Measurements from ENCODE around the gene PAQR5.
"Not testable (repeated sequence)": the region's sequence is repeated elsewhere in the genome, so short reads cannot be mapped to it uniquely, and the experiment has no call there.

Gene PAQR5

DNA sequence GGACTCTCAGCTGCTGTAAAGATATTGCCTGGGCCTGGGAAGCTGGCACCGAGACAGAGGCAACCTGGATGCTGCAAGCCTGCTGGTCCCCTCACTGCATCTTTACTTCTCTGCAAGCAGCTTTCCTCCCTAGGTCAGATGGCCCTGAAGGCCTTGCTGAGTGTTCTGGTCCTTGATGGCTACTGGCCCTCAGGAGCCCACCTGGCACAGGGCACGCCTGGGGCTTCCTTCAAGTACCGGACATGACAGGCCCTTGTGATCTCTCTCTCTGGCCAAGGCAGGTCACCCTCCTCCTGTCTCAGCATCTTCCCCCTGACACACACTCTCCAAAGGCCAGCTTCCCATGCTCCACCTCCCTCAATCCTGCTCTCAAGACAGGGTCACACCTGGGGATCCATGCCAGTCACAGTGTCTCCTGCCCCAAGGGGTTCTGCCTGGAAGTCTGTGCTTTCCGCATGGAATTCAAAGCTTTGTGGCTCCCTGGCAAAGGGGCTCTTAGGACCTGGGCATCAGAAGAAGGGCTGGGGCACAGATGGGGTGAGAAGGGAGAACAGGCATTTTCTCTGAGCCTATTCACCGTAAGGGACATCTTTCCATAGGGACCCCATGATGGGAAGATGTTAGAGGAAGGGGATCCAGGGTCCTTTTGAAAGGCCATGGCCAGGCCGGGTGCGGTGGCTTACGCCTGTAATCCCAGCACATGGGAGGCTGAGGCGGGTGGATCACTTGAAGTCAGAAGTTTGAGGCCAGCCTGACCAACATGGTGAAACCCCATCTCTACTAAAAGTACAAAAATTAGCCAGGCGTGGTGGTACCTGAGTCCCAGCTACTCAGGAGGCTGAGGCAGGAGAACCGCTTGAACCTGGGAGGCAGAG, 4.7 kb upstream of the PAQR5 start:
- DNase-seq (ENCODE audit: low spot score), result no peak

DNA sequence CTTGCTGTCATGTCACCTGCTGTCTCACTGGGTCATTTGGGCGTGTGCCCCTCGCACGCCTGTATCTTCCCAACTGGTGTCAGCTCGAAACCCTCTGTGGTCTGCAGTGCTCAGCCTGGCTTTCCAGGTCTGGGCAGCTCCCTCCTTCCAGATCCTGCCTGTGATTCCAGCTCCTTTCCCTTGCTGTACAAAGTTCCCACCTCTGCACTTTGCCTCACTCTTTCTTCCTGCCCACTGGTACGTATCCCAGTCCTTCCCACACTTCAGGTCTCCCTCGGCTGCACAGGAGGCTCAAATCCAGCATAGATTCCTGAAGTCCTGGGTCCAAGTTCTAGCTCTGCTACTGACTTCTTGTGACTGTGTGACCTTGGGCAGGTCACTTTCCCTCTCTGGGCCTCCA, 2.1 kb upstream of the PAQR5 start:
- no peak for DNase-seq (ENCODE audit: low spot score)

DNA sequence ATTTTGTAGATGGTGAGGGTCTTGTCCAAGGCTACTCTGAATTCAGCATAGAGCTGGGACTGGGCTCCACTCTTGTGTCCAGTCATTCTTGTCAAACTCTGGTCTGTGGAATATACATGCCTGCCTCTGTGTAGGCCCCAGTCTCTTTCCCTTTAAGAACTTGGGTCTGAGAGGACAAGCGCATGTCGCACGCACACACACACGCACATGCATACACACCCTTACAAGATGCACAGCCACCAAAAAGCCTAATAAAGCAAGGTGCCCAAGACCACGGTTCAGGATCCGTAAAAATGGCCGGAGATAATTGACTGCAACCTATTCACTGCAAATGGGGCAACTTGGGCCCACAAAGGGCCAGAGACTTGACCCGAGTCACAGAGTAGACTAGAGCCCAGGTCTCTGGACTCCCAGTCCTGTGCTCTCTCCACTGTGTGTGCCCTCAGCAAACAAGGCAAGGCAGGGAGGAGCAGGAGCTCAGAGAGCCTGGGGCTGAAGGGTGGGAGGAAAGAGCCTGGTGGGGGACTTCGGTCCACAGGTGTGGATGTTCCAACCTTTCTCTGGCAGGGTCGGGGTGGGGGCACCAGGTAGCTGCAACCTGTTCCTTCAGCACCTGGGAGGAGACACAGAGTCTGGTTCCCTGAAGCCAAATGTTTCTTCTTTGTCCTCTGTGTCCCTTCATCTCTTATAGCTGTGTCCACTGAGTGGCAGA, 914 bp upstream of the PAQR5 start:
- no peak for DNase-seq (ENCODE audit: low spot score)

DNA sequence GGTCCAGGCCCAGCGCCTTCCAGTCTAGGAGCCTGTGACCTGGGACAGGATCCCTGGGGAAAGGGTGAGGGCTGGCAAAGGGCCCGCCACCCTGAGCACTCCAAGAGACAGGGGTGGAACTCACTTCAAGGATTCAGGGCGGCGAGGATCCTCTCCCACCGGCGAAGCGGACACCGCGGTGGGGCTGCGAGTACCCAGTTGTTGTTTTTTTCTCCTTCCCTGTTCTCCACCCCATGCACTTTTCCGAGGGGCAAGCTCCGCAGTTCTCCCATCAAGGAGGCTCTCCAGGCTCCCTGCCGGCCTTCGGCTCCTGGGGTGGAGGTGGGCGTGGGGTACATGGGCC, 387 bp upstream of the PAQR5 start:
- DNase-seq (ENCODE audit: low spot score), result no peak

DNA sequence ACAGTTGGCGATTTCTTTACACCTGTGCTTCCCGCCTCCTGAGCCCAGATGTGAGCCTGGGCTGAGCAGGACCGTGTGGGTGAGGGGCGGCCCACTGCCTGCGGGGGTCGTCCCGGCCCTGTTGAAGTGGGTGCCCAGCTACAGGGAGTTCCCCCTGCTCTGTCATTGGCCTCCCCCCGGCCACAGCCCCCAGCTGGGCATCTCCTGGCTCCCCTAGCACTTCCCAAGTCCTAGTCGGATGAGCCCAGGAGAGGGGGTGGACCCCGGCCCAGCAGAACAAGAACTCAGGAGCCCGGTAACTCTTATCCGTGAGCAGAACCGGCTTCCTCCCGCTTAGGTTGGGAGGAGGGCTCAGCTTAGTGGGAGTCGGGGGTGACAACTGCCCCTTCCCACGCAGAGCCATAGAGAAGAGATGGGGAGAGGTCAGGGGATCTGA, 757 bp downstream of the PAQR5 start:
- no peak for DNase-seq (ENCODE audit: low spot score)

DNA sequence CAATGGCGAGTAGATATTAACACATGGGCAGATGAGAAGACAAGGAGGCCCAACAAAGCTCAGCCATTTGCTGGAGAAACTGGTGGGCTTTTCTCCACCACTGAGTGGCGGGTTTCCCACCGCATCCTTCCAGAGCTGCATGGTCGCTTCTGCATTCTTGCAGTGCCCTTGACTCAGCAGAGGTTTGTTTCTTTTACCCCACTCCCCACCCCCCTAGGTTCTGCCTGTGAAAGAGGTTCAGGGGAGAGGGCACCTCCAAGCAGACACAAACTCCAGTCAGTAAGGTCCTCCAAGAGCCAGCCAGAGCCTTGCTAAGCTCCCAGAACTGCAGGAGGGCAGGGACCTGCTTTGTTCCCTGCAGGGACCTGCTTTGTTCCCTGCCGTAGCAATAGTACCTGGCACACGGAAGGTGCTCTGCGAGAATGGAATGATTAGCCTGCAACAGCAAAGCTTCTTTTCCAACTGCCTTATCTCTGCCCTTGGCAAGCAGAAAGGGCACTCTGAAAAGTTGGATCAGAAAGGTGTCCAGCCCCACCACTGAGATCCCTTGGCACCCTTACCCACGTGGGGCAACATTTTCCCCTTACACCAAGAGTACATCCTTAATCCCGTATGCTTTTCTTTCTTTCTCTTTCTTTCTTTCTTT, 1.4 kb downstream of the PAQR5 start:
- DNase-seq (ENCODE audit: low spot score), result no peak

DNA sequence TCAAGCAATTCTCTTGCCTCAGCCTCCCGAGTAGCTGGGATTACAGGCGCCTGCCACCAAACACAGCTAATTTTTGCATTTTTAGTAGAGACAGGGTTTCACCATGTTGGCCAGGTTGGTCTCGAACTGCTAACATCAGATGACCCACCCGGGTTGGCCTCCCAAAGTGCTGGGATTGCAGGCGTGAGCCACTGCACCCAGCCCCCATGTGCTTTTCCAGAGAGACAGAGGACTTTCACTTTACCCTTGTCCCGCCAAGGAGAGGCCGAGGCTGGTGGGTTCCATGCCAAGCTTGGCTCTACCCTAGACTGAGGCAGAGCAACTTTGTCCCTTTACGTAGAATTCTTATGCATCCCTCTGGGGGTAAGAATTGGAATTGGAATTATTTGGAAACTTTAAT, 2.4 kb downstream of the PAQR5 start:
- DNase-seq (ENCODE audit: low spot score), result not testable (repeated sequence)

DNA sequence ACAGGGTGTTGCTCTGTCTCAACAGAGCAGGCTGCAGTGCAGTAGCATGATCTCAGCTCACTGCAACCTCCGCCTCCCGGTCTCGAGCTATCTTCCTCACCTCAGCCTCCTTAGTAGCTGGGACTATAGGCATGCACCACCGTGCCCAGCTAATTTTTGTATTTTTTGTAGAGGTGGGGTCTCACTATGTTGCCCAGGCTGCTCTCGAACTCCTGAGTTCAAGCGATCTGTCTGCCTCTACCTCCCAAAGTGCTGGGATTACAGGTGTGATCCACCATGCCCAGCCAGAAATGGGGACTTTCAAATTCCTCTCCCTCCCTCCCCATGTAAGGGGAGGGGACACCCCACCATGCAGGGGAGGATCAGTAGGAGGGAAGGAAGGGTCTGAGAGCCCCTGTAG, 3.4 kb downstream of the PAQR5 start:
- DNase-seq (ENCODE audit: low spot score), result not testable (repeated sequence)

DNA sequence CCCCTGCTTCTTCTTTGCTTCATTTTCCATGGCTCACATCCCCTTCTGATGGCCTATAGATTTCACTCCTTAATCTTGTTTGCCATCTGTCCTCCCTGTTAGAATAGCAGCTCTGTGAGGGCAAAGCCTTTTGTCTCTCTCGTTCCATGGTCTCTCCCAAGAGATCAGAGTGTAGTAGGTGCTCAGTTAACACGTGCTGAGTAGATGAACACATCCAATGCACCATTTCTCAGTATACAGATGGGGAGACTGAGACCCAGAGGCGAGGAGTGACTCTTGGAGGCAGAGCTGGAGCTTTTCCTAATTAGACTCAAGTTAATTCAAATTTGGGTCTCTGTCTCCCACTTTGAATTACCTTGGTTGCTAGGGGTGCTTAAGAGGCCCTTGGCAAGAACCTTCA, 4.2 kb downstream of the PAQR5 start:
- no peak for DNase-seq (ENCODE audit: low spot score)

DNA sequence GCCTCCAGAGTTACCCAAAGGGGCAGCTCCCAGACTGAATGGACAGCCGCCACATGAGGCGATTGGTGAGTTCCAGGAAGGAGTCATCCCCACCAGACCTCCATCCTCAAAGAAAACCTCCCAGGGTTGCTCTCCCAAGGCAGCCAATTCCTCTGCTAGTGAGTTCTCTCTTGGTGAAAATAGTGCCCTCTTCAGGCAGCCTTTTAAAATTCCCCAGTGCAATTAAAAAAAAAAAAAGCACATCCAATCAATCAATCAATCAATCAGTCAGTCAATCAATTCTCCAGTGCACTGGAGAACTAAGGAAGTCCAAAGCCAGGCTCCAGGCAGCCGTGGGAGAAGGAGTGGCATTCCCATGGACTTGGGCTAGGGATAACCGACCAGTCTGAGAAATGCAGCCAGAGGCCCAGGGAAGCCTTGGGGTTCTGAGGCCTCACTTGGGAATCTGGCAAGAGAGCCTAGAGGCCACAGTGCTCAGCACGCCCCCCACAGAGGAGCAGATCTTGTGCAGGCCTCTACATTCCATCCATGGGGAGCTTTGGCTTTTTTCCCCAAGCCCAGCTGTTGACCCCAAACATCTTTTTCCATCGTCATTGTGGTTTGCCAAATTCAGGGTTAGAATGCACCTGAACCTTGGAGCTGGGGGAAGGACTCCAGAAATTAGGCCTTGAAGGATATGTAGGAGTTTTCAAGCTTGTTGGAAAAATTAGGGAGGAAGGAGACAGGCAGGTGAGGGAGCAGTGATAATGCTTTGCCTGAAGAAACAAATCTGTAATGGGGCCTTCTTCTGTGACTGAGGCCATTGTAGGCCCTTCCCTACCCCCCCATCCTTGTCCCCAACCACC, 4.8 kb downstream of the PAQR5 start:
- DNase-seq (ENCODE audit: low spot score), result no peak

DNA sequence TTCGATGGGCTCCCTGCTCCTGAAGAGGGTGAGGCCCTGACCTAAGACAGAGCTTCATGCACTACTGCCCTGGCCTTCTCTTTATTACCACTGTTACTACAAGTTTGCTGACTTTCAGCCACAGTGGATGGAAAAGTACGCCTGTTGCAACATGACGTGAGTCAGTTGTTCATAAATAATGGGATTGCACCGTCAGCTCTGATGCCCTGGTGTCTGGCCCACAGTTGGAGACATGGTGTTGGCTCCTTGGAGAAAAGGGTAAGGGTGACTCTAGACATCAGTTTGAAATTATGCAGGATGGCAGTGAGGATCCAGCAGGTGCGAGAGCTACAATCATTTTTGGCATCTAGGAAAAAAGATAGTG, 5.5 kb downstream of the PAQR5 start:
- DNase-seq (ENCODE audit: low spot score), result no peak

DNA sequence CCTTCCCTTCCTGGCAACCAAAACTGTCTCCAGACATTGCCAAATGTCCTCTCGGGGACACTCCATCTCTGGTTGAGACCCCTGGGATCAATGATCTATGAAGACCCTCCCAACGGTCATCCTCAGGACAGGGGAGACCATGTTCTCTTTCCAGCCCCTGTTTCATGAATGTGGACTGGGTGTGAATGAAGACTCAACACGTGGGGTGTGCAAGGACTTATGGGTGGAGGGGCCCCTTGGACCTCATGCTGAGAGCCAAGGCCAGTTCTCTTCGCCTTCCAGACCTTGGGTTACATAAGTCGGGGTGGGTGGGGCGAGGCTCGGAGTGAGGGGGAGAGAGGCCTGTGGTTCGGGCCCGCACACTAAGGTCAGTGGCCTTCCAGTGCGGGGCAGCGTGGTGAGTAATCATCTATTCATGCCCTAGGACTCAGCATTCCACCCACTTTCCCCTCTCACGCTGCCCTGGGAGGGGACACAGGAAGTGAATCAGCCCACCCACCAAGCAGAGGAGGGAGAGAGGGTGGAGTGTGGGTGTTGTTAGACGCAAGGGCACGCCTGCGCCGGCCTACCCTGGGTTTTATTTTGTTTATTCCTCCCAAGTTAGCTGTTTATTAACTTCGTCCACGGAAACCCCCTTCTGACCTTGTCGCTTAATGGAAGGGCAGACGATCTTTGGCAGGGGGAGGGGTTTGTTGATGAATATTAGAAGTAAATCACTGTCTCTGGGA, 6.7 kb downstream of the PAQR5 start:
- DNase-seq (ENCODE audit: low spot score), result peak; percentile 17

DNA sequence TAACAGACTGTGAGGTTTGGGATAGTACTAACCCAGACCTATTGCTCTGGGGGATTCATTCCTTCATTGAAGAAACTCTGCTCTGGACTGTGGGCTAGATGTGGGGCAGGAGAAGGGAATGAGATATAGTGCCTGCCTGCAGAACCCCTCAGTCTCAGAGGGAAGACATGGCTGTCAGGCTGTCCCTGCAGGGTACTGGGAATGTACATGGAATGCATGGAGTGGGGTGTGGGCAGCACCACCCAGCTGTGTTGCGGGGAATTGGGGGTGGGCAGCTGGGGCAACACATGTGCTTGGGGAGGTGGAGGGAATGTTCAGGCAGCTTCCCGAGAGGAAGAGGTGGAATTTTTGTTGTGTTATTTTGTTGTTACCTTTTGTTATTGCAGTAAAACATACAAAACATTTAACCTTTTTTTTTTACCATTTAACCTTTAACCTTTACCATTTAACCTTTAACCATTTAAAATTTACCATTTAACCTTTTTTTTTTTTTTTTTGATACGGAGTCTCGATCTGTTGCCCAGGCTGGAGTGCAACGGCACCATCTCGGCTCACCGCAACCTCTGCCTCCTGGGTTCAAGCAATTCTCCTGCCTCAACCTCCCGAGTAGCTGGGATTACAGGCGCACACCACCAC, 7.3 kb downstream of the PAQR5 start:
- no peak for DNase-seq (ENCODE audit: low spot score)

DNA sequence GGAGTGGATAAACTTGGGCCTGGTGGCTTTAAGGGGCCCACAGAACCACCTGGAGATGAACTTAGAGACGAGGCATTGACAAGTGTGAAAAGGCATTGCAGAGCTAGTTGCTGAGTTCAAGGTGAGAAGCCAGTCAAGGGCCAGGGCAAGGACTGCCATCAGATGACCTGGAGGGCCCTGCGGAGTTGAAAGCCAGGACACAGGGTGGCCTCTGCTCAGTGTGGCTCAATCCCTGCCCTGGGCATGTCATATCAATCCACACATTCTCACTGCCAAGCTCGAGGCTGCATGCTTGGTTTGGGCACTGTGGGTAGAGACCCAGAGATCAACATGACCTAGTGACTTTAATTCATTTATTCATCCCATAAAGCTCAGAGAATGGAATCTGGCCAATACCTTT, 9.2 kb downstream of the PAQR5 start:
- no peak for DNase-seq (ENCODE audit: low spot score)

DNA sequence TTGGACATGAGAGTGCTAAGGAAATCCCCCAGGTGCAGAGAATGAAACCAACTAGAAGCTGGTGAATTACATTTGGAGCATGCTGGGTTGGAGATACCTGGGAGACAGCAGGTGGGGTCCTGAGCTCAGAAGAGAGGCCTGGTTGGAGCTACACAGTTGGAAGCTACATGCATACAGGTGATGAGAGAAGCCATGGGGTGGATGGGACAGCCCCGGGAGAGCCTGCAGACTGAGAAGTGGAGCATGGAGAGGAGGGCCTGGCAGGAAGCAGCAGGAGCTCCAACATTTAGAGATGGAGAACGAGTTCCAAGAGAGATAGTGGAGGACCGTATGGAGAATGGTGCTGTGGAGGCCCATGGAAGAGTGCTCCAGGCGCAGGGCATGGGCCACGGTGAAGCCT, 10.2 kb downstream of the PAQR5 start:
- no peak for DNase-seq (ENCODE audit: low spot score)

DNA sequence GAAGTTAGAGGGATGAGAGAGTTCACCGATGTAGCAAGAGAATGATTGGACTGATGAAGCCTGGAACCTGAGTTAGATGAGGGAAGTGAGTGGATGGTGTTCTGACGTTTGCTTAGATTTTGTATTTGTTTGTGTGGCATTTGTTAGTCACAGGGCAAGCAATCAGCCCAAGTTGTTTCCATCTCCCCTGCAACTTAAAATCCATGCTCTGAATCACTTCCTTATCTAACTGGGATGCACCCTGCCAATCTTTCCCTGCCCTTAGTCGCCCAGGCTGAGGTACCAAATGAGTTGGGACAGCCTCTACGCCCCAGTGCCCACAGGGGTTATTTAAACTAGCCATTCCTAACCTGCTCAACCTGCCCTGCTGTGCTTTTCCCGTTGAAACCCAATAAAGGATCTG, 12.6 kb downstream of the PAQR5 start:
- DNase-seq (ENCODE audit: low spot score), result no peak

DNA sequence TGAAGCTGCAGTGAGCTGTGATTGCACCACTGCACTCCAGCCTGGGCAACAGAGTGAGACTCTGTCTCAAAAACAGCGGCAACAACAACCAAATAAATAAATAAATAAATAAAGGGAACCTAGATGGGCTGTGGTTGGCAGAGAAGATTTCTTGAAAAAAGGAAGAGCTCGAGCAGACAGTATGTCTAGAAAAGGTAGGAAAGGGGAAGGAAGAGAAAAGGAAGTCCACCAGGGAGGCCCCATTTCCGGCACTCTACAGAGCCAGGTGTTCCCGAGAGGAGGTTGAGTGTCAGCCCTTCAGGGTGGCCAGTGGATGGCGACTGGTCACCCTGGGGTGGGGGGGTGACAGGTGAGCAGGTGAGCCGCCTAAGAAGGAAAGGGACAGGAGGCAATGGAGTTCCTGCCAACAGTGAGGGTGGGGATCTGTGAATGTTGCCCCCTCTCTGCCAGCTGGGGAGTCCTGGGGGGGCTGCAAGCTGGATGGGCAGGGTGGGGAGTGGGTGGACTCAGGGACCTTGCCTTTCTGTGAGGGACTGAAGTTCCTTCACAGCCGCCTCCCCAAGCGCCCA, 14.8 kb downstream of the PAQR5 start:
- no peak for DNase-seq (ENCODE audit: low spot score)

DNA sequence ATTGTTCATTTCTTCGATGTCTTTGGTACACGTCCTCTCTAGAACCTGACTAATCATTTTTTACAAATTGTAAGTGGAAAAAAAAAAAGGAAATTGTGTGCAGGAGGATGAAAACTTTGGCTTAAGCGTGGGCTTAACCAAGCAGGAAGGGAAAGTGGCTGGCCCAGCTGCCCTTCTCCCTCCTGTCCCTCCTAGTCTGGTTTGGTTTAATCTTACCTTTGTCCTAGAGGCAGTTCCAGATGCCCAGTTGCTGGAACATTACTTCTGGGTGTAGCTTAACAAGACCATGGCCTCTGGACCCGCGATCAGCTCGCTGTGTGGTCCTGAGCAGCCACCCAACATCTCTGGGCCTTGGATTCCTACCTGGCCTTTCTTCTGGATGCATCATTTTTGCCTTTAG, 15.4 kb downstream of the PAQR5 start:
- no peak for DNase-seq (ENCODE audit: low spot score)

DNA sequence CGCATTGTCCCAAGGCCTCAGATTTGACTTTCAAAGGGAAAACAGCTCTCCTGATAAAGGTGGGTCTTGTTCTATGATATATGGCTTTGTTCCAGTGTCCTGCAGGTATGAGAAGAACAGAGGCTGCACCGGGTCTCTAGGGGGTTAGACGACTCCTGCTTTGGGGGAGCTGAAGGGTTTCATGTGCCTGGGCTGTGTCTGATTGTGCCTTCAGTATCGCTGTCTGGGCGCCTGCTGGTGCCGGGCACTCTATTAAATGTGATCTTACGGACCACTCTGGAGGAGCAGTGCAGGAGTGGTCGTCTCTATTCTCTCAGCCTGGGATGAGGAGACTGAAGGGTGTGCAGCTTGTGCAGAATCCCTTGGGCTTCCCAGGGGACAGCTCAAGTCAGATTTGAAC, 16.0 kb downstream of the PAQR5 start:
- no peak for DNase-seq (ENCODE audit: low spot score)

DNA sequence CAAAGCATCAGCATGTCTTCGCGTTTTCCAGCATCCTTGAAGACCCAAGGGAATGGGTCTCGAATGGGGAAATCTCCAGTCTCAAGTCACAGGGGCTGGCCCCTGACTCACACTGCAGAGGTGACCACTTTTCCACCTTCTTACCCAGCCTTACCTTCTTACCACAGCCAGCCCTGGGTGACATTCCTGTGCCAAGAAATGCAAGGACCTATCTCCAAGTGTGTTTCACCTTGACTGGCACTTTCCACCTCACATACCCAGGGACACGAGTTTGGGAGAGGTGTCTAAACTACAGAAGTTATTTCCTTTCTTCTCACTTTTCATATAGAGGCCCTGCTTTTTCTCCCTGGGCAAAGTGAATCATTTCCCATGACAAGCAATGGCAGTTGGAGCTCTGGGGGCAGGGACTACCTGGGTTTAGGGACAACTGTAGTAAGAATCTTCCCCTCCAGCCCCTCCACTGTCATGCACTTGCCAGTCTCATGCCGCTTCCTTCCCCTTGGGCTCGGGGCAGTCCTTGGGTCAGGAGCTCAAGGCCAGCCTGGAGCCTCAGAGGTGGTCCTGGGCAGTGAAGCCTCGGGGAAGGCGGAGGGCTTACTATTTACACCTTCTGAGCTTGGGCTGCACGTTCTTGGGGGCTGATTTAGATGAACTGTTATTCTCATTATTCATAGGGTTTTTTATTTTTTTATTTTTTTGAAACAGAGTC, 16.8 kb downstream of the PAQR5 start:
- DNase-seq (ENCODE audit: low spot score), result no peak
